ENCODE data around the gene AP1S3.

DNA sequence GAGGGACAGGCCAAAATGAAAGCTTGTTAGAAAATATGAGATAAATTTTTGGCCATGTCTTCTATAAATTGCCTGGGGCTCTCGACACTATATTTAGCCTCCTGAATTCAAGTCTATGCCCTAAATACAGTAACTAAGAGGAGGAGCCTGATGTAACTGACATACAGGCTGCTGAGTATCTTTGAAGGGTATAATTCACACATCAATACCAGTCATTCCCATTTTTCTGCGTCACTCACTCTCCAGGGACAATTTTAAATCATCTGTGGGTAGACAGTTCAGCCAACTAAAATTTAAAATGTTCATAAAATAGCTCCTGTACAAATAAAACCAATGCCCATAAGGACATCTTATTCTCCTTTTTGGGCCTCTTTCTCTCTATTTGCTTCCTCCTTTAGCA is 105.9 kb downstream of the AP1S3 start:
- no peak for TF ChIP-seq POLR2A (IDR thresholded peaks at IDR 0.05; ENCODE audit: low read depth, low read length)
- TF ChIP-seq RAD21 (IDR thresholded peaks at IDR 0.05; ENCODE audit: low read length) = no peak
- TF ChIP-seq, protein P1, sequence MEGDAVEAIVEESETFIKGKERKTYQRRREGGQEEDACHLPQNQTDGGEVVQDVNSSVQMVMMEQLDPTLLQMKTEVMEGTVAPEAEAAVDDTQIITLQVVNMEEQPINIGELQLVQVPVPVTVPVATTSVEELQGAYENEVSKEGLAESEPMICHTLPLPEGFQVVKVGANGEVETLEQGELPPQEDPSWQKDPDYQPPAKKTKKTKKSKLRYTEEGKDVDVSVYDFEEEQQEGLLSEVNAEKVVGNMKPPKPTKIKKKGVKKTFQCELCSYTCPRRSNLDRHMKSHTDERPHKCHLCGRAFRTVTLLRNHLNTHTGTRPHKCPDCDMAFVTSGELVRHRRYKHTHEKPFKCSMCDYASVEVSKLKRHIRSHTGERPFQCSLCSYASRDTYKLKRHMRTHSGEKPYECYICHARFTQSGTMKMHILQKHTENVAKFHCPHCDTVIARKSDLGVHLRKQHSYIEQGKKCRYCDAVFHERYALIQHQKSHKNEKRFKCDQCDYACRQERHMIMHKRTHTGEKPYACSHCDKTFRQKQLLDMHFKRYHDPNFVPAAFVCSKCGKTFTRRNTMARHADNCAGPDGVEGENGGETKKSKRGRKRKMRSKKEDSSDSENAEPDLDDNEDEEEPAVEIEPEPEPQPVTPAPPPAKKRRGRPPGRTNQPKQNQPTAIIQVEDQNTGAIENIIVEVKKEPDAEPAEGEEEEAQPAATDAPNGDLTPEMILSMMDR (conservative IDR thresholded peaks at IDR 0.05; ENCODE audit: low read depth, low read length) = no peak
- no peak for TF ChIP-seq CEBPB (IDR thresholded peaks at IDR 0.05; ENCODE audit: low read depth, low read length)
- TF ChIP-seq, protein P2, sequence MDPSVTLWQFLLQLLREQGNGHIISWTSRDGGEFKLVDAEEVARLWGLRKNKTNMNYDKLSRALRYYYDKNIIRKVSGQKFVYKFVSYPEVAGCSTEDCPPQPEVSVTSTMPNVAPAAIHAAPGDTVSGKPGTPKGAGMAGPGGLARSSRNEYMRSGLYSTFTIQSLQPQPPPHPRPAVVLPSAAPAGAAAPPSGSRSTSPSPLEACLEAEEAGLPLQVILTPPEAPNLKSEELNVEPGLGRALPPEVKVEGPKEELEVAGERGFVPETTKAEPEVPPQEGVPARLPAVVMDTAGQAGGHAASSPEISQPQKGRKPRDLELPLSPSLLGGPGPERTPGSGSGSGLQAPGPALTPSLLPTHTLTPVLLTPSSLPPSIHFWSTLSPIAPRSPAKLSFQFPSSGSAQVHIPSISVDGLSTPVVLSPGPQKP (IDR thresholded peaks at IDR 0.05; ENCODE audit: borderline replicate concordance, low read depth, low read length) = no peak
- TF ChIP-seq SMC3 (IDR thresholded peaks at IDR 0.05; ENCODE audit: low read depth, low read length) = no peak
- no peak for TF ChIP-seq RCOR1 (IDR thresholded peaks at IDR 0.05; ENCODE audit: insufficient replicate concordance, low read length)
- TF ChIP-seq FOS (IDR thresholded peaks at IDR 0.05; ENCODE audit: low read depth, low read length) = no peak
- TF ChIP-seq RFX5 (IDR thresholded peaks at IDR 0.05; ENCODE audit: low read depth, low read length) = no peak
- TF ChIP-seq MAFK (IDR thresholded peaks at IDR 0.05; ENCODE audit: low read depth, low read length) = no peak
- TF ChIP-seq, protein P3, sequence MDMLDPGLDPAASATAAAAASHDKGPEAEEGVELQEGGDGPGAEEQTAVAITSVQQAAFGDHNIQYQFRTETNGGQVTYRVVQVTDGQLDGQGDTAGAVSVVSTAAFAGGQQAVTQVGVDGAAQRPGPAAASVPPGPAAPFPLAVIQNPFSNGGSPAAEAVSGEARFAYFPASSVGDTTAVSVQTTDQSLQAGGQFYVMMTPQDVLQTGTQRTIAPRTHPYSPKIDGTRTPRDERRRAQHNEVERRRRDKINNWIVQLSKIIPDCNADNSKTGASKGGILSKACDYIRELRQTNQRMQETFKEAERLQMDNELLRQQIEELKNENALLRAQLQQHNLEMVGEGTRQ (IDR thresholded peaks at IDR 0.05; ENCODE audit: low read depth, low read length) = no peak
- no peak for TF ChIP-seq MXI1 (IDR thresholded peaks at IDR 0.05; ENCODE audit: borderline replicate concordance, low read depth, low read length)
- TF ChIP-seq BHLHE40 (IDR thresholded peaks at IDR 0.05; ENCODE audit: low read depth, low read length) = no peak

Data from IMR-90 (cell line).